Colonic mucosa (tissue), 4 donors: ENCODE results near the gene GNG2. TPM values are rescaled to one million over a fixed set of nuclear protein-coding genes. Genes with fewer than 3 reads are reported as not detected.

Experiments used
- DNase-seq: peaks from one replicate; pipeline ENCODE4 v3.0.0-alpha.2; 2020
- H3K27ac ChIP-seq: fragments of 200-600 bp; one replicate; pipeline ENCODE4 v1.8.0; 2021
- H3K27me3 ChIP-seq: fragments of 200-600 bp; one replicate; pipeline ENCODE4 v1.8.0; 2021
- H3K36me3 ChIP-seq: fragments of 200-600 bp; one replicate; pipeline ENCODE4 v1.8.0; 2021
- H3K4me1 ChIP-seq: fragments of 200-600 bp; one replicate; pipeline ENCODE4 v1.8.0; 2021; ENCODE audit warnings: mild to moderate bottlenecking
- H3K4me3 ChIP-seq: fragments of 200-600 bp; one replicate; pipeline ENCODE4 v1.8.0; 2021
- H3K9ac ChIP-seq, 2 donors: one replicate each; pipeline ENCODE4 v1.7.0; 2013; ENCODE audit warnings: control low read depth in 2 of 2, low read depth in 2 of 2, low read length in 2 of 2
- H3K9me3 ChIP-seq: fragments of 200-600 bp; one replicate; pipeline ENCODE4 v1.8.0; 2021
- intact Hi-C: fragments of 100-400 bp; cut with DNase I; formaldehyde crosslinking; loops from one replicate; pipeline ENCODE4 v1.14.1; 2022
- total RNA-seq, 2 donors: library from RNA; stranded (reverse); fragmentation: NEBNext Ultra II Directional in 1 of 2; extraction: Animal tissue kit (Norgen Biotek cat#: 25700) in 1 of 2; gene quantifications; one replicate each; pipeline ENCODE4 v1.2.1, GENCODE V29; 2021
- TF ChIP-seq, protein P1 (sequence below): fragments of 200-600 bp; IDR thresholded peaks from one replicate; pipeline ENCODE4 v1.8.0; 2022; ENCODE audit warnings: antibody characterized with exemption, mild to moderate bottlenecking
- donor health status: healthy.
- donor health status: DM: no; HTN: no; CAD: no.
- donor health status: DM: no; HTN: no; CAD: no.

Gene GNG2
- total RNA-seq, 2 donors from 2014 or later, result 4.9 to 18.2 TPM

DNA sequence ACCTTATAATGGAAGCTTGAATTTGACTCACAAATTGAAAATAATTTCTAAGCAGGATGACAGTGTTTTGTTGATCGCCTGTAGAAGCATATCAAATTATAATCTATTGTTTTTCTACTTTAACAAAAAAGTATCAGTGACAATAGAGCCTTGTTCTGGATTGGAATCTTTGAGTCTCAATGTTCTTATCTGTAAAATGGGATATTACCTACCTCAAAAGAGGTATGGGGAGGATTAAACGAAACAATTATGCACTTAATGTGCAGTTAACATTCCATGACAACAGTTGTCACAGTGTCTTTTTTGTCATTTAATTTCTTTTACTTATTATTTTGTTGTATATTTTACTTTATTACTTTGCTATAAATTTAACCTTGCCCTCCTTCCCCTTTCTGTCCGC is 130.1 kb downstream of the GNG2 start:
- Histone ChIP-seq H3K4me3 (peak overlapping the region; percentile 83), H3K36me3 (no peaks in the 10 kb centered on the region), H3K9ac (peak overlapping the region in 1 of 2 donors; percentile 99), H3K9me3 (no peaks in the 10 kb centered on the region), H3K27ac (no peak overlapping the region), H3K4me1 (peaks cover 3% of the 10 kb centered on the region), H3K27me3 (no peaks in the 10 kb centered on the region)
- no peak for DNase-seq
- intact Hi-C loops, result no loop called here
- TF ChIP-seq, protein P1, sequence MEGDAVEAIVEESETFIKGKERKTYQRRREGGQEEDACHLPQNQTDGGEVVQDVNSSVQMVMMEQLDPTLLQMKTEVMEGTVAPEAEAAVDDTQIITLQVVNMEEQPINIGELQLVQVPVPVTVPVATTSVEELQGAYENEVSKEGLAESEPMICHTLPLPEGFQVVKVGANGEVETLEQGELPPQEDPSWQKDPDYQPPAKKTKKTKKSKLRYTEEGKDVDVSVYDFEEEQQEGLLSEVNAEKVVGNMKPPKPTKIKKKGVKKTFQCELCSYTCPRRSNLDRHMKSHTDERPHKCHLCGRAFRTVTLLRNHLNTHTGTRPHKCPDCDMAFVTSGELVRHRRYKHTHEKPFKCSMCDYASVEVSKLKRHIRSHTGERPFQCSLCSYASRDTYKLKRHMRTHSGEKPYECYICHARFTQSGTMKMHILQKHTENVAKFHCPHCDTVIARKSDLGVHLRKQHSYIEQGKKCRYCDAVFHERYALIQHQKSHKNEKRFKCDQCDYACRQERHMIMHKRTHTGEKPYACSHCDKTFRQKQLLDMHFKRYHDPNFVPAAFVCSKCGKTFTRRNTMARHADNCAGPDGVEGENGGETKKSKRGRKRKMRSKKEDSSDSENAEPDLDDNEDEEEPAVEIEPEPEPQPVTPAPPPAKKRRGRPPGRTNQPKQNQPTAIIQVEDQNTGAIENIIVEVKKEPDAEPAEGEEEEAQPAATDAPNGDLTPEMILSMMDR, result no peak

DNA sequence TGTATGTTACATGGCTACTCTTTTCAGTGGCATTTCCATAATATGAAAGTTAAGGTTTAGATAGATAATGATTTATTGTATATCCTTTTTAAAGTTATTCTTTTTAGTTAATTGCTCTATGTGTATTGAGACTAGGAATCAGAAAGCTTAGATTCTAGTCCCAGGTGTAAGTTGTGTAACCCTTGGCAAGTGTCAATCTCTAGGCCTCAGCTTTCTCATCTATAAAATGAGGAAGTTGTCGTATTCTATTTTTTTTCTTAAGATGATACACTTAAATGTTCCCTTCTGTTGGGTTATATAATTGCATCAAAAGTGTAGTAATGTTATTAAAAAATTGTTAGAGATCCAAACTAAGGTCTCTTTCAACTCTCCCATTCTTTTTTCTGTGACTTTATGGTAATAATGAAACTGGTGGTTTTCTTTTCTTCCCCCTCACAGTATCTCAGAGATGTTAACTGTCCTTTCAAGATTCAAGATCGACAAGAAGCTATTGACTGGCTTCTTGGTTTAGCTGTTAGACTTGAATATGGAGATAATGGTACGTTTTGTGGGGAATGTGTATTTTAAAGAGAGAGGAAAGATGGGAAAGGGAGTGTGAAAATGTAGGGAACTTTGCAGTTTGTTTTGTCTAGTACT is 133.0 kb downstream of the GNG2 start:
- H3K9me3 ChIP-seq, result no peaks in the 10 kb centered on the region
- no peak overlapping the region for H3K27ac ChIP-seq
- no peaks in the 10 kb centered on the region for H3K36me3 ChIP-seq
- no peak overlapping the region for H3K4me3 ChIP-seq
- DNase-seq, result no peak
- peaks cover 3% of the 10 kb centered on the region for H3K4me1 ChIP-seq
- no peaks in the 10 kb centered on the region for H3K27me3 ChIP-seq
- intact Hi-C loops, result no loop called here
- H3K9ac ChIP-seq, result no peak overlapping the region
- TF ChIP-seq, protein P1, result no peak

GRCh38 chr14:51996148-51996746 is 135.8 kb downstream of the GNG2 start:
- intact Hi-C loops, result loop anchor here (5.0 kb wide), 1 partner anchor 276 kb away; no protein-coding TSS in a partner anchor
- Histone ChIP-seq H3K27ac (no peak overlapping the region), H3K4me3 (no peak overlapping the region), H3K9ac (no peak overlapping the region), H3K9me3 (no peaks in the 10 kb centered on the region), H3K27me3 (no peaks in the 10 kb centered on the region), H3K4me1 (peaks cover 3% of the 10 kb centered on the region), H3K36me3 (no peaks in the 10 kb centered on the region)
- DNase-seq, result no peak
- TF ChIP-seq, protein P1, result peak; percentile 68

- TF ChIP-seq, protein P1, result no peak
- H3K4me3 ChIP-seq, result no peak overlapping the region
- H3K36me3 ChIP-seq, result no peaks in the 10 kb centered on the region
- no peak overlapping the region for H3K27ac ChIP-seq
- intact Hi-C loops, result loop anchor here (5.0 kb wide), 1 partner anchor 274 kb away; no protein-coding TSS in a partner anchor
- no peaks in the 10 kb centered on the region for H3K9me3 ChIP-seq
- no peaks in the 10 kb centered on the region for H3K4me1 ChIP-seq
- DNase-seq, result no peak
- no peaks in the 10 kb centered on the region for H3K27me3 ChIP-seq
- H3K9ac ChIP-seq, result no peak overlapping the region
Measured at GRCh38 chr14:51998348-51998747, 137.9 kb downstream of the GNG2 start.

GRCh38 chr14:51999084-51999483 is 138.7 kb downstream of the GNG2 start:
- H3K27me3 ChIP-seq, result no peaks in the 10 kb centered on the region
- no peak overlapping the region for H3K9ac ChIP-seq
- H3K9me3 ChIP-seq, result no peaks in the 10 kb centered on the region
- H3K4me3 ChIP-seq, result no peak overlapping the region
- no peaks in the 10 kb centered on the region for H3K4me1 ChIP-seq
- H3K27ac ChIP-seq, result no peak overlapping the region
- intact Hi-C loops, result loop anchor here (5.0 kb wide), 1 partner anchor 273 kb away; no protein-coding TSS in a partner anchor
- TF ChIP-seq, protein P1, result no peak
- no peaks in the 10 kb centered on the region for H3K36me3 ChIP-seq
- no peak for DNase-seq
